Activated naive CD4-positive, alpha-beta T cell treated with Interleukin-2 at 50 U/mL for 16 hours (primary cell): Measurements from ENCODE around the gene TEX264.
A peak's percentile ranks its signal among the peaks of the same experiment; 100 is the strongest.

Source experiments
- DNase-seq: peaks from one replicate; pipeline ENCODE4 v3.0.0-alpha.2; 2020

The TEX264 gene

GRCh38 chr3:51700403-51700802 lies 29.4 kb downstream of the TEX264 start:
- no peak for DNase-seq

GRCh38 chr3:51702156-51702555 lies 31.1 kb downstream of the TEX264 start:
- no peak for DNase-seq

- no peak for DNase-seq
Measured at GRCh38 chr3:51703068-51703760, 32.2 kb downstream of the TEX264 start.

- no peak for DNase-seq
Measured at GRCh38 chr3:51703761-51704510, 32.9 kb downstream of the TEX264 start.

- DNase-seq = no peak
Measured at GRCh38 chr3:51704511-51704950, 33.5 kb downstream of the TEX264 start.

GRCh38 chr3:51705276-51706020 lies 34.4 kb downstream of the TEX264 start:
- no peak for DNase-seq

GRCh38 chr3:51706021-51706485 lies 35.0 kb downstream of the TEX264 start:
- no peak for DNase-seq

GRCh38 chr3:51706788-51707731 lies 36.0 kb downstream of the TEX264 start, which contains the start of gene GRM2:
Gene GRM2 (plus strand): TSS chr3:51707068. CDS start chr3:51708984, 1,916 bp downstream.
- DNase-seq = peak; percentile 17

- no peak for DNase-seq
Measured at GRCh38 chr3:51708216-51708845, 37.3 kb downstream of the TEX264 start.

GRCh38 chr3:51709004-51709420 lies 38.0 kb downstream of the TEX264 start:
- DNase-seq = no peak

GRCh38 chr3:51709675-51710074 lies 38.6 kb downstream of the TEX264 start:
- no peak for DNase-seq

GRCh38 chr3:51710631-51711351 lies 39.7 kb downstream of the TEX264 start:
- no peak for DNase-seq

GRCh38 chr3:51711352-51712037 lies 40.4 kb downstream of the TEX264 start:
- no peak for DNase-seq

- DNase-seq = no peak
Measured at GRCh38 chr3:51712038-51712420, 41.0 kb downstream of the TEX264 start.

- no peak for DNase-seq
Measured at GRCh38 chr3:51712511-51712931, 41.5 kb downstream of the TEX264 start.

GRCh38 chr3:51712963-51713362 lies 41.9 kb downstream of the TEX264 start:
- DNase-seq = no peak

- no peak for DNase-seq
Measured at GRCh38 chr3:51715231-51715976, 44.4 kb downstream of the TEX264 start.

GRCh38 chr3:51715977-51716294 lies 44.9 kb downstream of the TEX264 start:
- DNase-seq = no peak

- DNase-seq = no peak
Measured at GRCh38 chr3:51716805-51717204, 45.8 kb downstream of the TEX264 start.

- no peak for DNase-seq
Measured at GRCh38 chr3:51717446-51717845, 46.4 kb downstream of the TEX264 start.
